ENCODE data around the gene SPG21. TPM values are rescaled to one million over a fixed set of nuclear protein-coding genes. Genes with fewer than 3 reads are reported as not detected.

The SPG21 gene
- total RNA-seq, 6 donors from 2014 or later, result 58.8 to 113 (median 94.7) TPM

DNA sequence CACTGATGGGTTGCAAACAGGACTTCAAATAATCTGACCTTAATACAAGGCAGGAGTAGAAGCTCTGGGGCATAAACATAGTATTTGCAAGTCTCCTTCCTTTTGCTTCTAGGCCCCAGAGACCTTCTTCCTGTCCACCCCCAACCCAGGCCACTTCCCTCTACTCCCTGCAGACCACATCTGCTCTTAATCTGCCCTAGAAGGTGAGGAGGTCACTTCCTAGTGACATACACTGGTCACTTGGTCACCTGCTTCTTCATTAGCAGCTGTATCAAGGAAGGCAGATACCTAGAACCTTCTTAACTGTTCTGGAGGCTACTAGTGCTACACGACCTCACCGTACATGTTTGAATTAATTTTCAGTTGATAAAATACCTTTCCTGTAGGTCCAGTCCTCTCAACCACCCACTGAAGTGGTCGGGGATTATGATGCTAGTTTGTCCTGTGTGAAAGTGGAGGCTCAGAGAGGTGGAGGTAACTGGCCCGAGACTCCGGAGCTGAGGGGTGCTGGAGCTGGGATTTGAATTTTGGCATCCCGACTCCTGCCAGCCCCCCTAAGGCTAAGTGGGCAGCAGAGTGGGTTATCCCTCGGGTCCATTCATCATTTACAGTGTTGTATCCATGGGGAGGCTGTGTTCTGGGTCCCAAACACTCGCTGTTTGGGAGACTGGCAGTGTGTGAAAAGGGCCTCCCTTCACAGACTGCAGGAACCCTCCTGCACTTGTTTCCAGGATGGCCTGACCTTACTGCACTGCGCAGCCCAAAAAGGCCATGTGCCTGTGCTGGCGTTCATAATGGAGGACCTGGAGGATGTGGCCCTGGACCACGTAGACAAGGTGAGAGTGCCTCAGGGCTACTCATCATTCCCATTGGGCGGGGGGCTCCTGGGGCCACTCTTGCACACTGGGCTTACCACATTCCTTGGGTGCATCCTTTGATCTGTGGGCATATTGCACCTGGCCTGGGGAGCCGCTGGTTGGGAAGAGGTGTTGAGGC, 64.1 kb downstream of the SPG21 start:
- 90 to 91% methylated on average over 12 to 13 of the region's 13 CpGs for WGBS, 2 donors
- DNase-seq (no peak), ATAC-seq (ENCODE audit: low FRiP score in 2 of 2) (no peak)

DNA sequence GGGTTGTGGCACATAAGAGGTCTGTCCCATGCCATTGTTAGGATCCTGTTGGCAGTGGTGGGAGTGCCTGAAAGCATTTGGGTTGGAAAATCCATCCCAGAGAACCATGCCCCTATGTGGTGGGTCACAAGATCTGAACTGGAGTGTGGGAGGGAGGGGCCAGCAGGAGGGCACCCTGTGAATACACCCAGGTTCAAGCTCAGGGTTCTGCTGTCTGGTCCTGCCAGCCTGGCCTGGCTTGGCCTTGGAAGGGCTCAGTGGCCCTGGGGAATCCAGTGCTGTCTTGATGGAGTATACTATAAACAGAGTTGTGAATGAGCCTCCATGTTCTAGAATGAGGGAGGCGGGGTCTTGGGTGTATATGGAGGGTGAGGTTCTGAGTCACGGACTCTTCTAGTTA, 66.2 kb downstream of the SPG21 start:
- no peak for TF ChIP-seq CTCF (IDR thresholded peaks at IDR 0.05)
- no peak for TF ChIP-seq POLR2A (IDR thresholded peaks at IDR 0.05)
- no peak for TF ChIP-seq POLR2AphosphoS5 (IDR thresholded peaks at IDR 0.05)
- no peak for TF ChIP-seq EP300 (IDR thresholded peaks at IDR 0.05)
- Histone ChIP-seq H3K4me1 (peaks cover 0 to 8% (median 0%) of the 10 kb centered on the region in 4 donors), H3K9me3 (no peaks in the 10 kb centered on the region), H3K27ac (no peak overlapping the region), H3K27me3 (no peaks in the 10 kb centered on the region), H3K4me3 (no peak overlapping the region), H3K36me3 (no peaks in the 10 kb centered on the region)
- no peak for ATAC-seq (ENCODE audit: low FRiP score in 2 of 2)
- DNase-seq, result no peak
- 84 to 98% methylated on average over 2 of the region's 2 CpGs for WGBS, 2 donors

More for the DNA sequence above, 64.1 kb downstream of the SPG21 start:
- Histone ChIP-seq H3K27me3 (no peaks in the 10 kb centered on the region), H3K4me3 (no peak overlapping the region), H3K9me3 (no peaks in the 10 kb centered on the region), H3K27ac (no peak overlapping the region), H3K4me1 (peaks cover 0 to 8% (median 0%) of the 10 kb centered on the region in 4 donors), H3K36me3 (no peaks in the 10 kb centered on the region)
- TF ChIP-seq EP300 (IDR thresholded peaks at IDR 0.05) (no peak), POLR2A (IDR thresholded peaks at IDR 0.05) (no peak), POLR2AphosphoS5 (IDR thresholded peaks at IDR 0.05) (no peak), CTCF (IDR thresholded peaks at IDR 0.05) (no peak)

DNA sequence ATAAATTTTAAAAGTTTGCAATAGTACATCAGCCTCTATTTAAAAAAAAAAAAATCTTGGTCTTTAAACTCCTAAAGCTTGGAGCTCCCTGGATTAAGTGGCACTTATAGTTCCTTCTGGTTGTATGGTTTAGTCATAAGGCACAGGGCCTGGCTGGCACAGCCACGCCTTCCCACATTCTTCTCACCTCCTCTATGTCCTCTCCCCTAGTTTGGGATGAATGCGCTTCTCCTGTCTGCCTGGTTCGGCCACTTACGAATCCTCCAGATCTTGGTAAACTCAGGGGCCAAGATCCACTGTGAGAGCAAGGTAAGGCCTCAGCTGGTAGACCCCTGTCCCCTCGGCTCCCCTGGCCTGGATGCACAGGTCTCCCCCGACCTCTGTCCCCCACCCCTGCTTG, 68.0 kb downstream of the SPG21 start:
- Histone ChIP-seq H3K4me1 (peaks cover 0 to 8% (median 0%) of the 10 kb centered on the region in 4 donors), H3K9me3 (no peaks in the 10 kb centered on the region), H3K36me3 (no peaks in the 10 kb centered on the region), H3K4me3 (no peak overlapping the region), H3K27me3 (no peaks in the 10 kb centered on the region), H3K27ac (peak overlapping the region in 1 of 4 donors; percentile 11)
- ATAC-seq (ENCODE audit: low FRiP score in 2 of 2) (peak in 1 of 2 donors; percentile 56), DNase-seq (peak in 1 of 2 donors; percentile 44)
- TF ChIP-seq POLR2A (IDR thresholded peaks at IDR 0.05) (no peak), POLR2AphosphoS5 (IDR thresholded peaks at IDR 0.05) (no peak), CTCF (IDR thresholded peaks at IDR 0.05) (no peak)
- 57 to 76% methylated on average over 6 of the region's 6 CpGs for WGBS, 2 donors

DNA sequence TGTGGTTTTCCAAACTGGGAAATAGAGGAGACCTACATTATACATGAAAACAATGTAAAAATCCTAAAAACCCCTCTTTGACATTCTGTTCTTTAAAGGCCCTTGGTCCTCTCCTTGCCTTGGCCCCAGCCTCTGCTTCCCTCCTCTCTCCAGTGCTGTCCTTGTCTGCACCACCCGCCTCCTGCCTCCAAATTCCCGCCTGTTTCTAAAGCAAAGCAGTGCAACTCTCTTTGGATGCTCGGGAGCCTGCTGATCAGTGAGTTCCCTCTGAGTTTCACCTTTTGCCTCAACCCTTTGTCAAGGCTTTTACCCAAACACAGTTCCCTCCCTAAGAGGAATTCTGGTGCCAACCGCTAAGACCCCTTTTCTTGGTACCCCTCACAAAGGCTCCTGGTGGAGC, 70.0 kb downstream of the SPG21 start:
- Histone ChIP-seq H3K36me3 (no peaks in the 10 kb centered on the region), H3K27me3 (no peaks in the 10 kb centered on the region), H3K27ac (no peak overlapping the region), H3K9me3 (no peaks in the 10 kb centered on the region), H3K4me3 (no peak overlapping the region), H3K4me1 (peaks cover 0 to 8% (median 0%) of the 10 kb centered on the region in 4 donors)
- TF ChIP-seq EP300 (IDR thresholded peaks at IDR 0.05) (no peak), CTCF (IDR thresholded peaks at IDR 0.05) (no peak), POLR2A (IDR thresholded peaks at IDR 0.05) (no peak), POLR2AphosphoS5 (IDR thresholded peaks at IDR 0.05) (no peak)
- WGBS, 2 donors, result 94 to 99% methylated on average over 4 of the region's 4 CpGs
- no peak for DNase-seq
- ATAC-seq (ENCODE audit: low FRiP score in 2 of 2), result no peak

All from upper lobe of left lung (tissue), 6 donors.